Right lobe of liver (tissue), 6 donors: ENCODE data around the gene PRRT3. TPM values are rescaled to one million over a fixed set of nuclear protein-coding genes. Genes with fewer than 3 reads are reported as not detected.

Experiments used
- ATAC-seq, 4 donors: fragments of 200-7000 bp; cut with Tn5 transposase; one replicate each; pipeline ENCODE4 v1.9.1; 2020; ENCODE audit warnings: mild to moderate bottlenecking in 4 of 4, moderate library complexity in 4 of 4
- DNase-seq, 3 donors: peaks; one replicate each; pipeline ENCODE4 v3.0.0-alpha.2; 2020
- H3K27ac ChIP-seq, 3 donors: fragments of 200-600 bp; one replicate each; pipeline ENCODE4 v1.8.0; 2022
- H3K27me3 ChIP-seq, 2 donors: fragments of 200-600 bp; one replicate each; pipeline ENCODE4 v1.8.0; 2022
- H3K36me3 ChIP-seq, 4 donors: fragments of 200-600 bp; sonication (generic) in 1 of 4; one replicate each; pipeline versions ENCODE4 v1.5.1 to v1.8.0; 2017 to 2022; ENCODE audit warnings: control low read depth in 1 of 4
- H3K4me1 ChIP-seq, 4 donors: fragments of 200-600 bp; sonication (generic) in 1 of 4; one replicate each; pipeline versions ENCODE4 v1.5.1 to v1.8.0; 2017 to 2022; ENCODE audit warnings: control low read depth in 1 of 4
- H3K4me3 ChIP-seq, 3 donors: fragments of 200-600 bp; one replicate each; pipeline ENCODE4 v1.8.0; 2022
- H3K9me3 ChIP-seq, 4 donors: fragments of 200-600 bp; sonication (generic) in 1 of 4; one replicate each; pipeline versions ENCODE4 v1.5.1 to v1.8.0; 2017 to 2022; ENCODE audit warnings: control low read depth in 1 of 4
- CTCF ChIP-seq, 4 donors: fragments of 200-600 bp in 3 of 4; fragments of 450-650 bp in 1 of 4; IDR thresholded peaks; one replicate each; pipeline versions ENCODE4 v1.5.1 to v1.8.0; 2016 to 2022; ENCODE audit warnings: antibody characterized with exemption in 4 of 4, mild to moderate bottlenecking in 2 of 4
- POLR2A ChIP-seq: fragments of 450-650 bp; IDR thresholded peaks from one replicate; pipeline ENCODE4 v1.6.1; 2017; ENCODE audit warnings: antibody characterized with exemption, mild to moderate bottlenecking
- WGBS: methylation state at CpG from one replicate; pipeline ENCODE4 v1.1.6; 2018; ENCODE audit warnings: low coverage, low lambda C conversion rate; ENCODE audit not compliant: insufficient coverage; ENCODE audit errors: missing lambda C conversion rate; 5-methylcytosine and 5-hydroxymethylcytosine counted together
- intact Hi-C, 2 donors: fragments of 100-400 bp; cut with DNase I; formaldehyde crosslinking; loops; one replicate each; pipeline versions ENCODE4 v1.11.2 to v1.14.1; 2022
- total RNA-seq, 6 experiments: library from RNA; depleted of rRNA in 2 of 6; stranded (reverse); fragments of >200 nt in 2 of 6; fragmentation: NEBNext Ultra II Directional in 3 of 6; extraction: Animal tissue kit (Norgen Biotek cat#: 25700) in 3 of 6; gene quantifications; one replicate each; pipeline versions ENCODE4 v1.1.0 to v1.2.4, GENCODE V29; 2016 to 2023
- donor health status: DM: no; HTN: yes; CAD: no.
- donor health status: DM: no; HTN: no; CAD: no.
- donor health status: DM: no; HTN: no; CAD: no.
- donor health status: DM: no; HTN: yes; CAD: no.
- donor health status: DM: no; HTN: yes; CAD: no.

The PRRT3 gene
- total RNA-seq, 6 experiments from 2014 or later, result 0.19 to 0.92 (median 0.35) TPM

- H3K36me3 ChIP-seq, result peaks cover 6 to 69% (median 14%) of the 10 kb centered on the region in 4 donors
- no peaks in the 10 kb centered on the region for H3K4me1 ChIP-seq
- no peak overlapping the region for H3K4me3 ChIP-seq
- intact Hi-C loops, result no loop called here
- 100% methylated on average over 3 of the region's 4 CpGs for WGBS
- H3K9me3 ChIP-seq, result no peaks in the 10 kb centered on the region
- no peaks in the 10 kb centered on the region for H3K27me3 ChIP-seq
- H3K27ac ChIP-seq, result no peak overlapping the region
- DNase-seq (no peak), ATAC-seq (no peak)
- TF ChIP-seq CTCF (IDR thresholded peaks at IDR 0.05) (no peak), POLR2A (no peak)
These were observed 17.4 kb upstream of the PRRT3 start for GRCh38 chr3:9969632-9970019.

- Histone ChIP-seq H3K9me3 (no peaks in the 10 kb centered on the region), H3K36me3 (peaks cover 6 to 58% (median 12%) of the 10 kb centered on the region in 4 donors), H3K27me3 (no peaks in the 10 kb centered on the region), H3K4me3 (no peak overlapping the region), H3K4me1 (no peaks in the 10 kb centered on the region), H3K27ac (no peak overlapping the region)
- DNase-seq (no peak), ATAC-seq (no peak)
- intact Hi-C loops, result no loop called here
- TF ChIP-seq POLR2A, result no peak
- TF ChIP-seq CTCF (IDR thresholded peaks at IDR 0.05), result no peak
- 100% methylated on average over 2 of the region's 2 CpGs for WGBS
These were observed 14.6 kb upstream of the PRRT3 start for GRCh38 chr3:9966841-9967240.

GRCh38 chr3:9965200-9965875 lies 13.1 kb upstream of the PRRT3 start:
- WGBS, result 88% methylated on average over 6 of the region's 6 CpGs
- Histone ChIP-seq H3K9me3 (no peaks in the 10 kb centered on the region), H3K27me3 (no peaks in the 10 kb centered on the region), H3K27ac (no peak overlapping the region), H3K36me3 (peaks cover 6 to 50% (median 8%) of the 10 kb centered on the region in 4 donors), H3K4me1 (no peaks in the 10 kb centered on the region), H3K4me3 (no peak overlapping the region)
- TF ChIP-seq CTCF (IDR thresholded peaks at IDR 0.05) (no peak), POLR2A (no peak)
- intact Hi-C loops, result no loop called here
- DNase-seq (no peak), ATAC-seq (no peak)

GRCh38 chr3:9957214-9957613 lies 5.0 kb upstream of the PRRT3 start:
- H3K27me3 ChIP-seq, result no peaks in the 10 kb centered on the region
- intact Hi-C loops, result no loop called here
- H3K9me3 ChIP-seq, result no peaks in the 10 kb centered on the region
- no peak overlapping the region for H3K27ac ChIP-seq
- WGBS, result 41% methylated on average over 5 of the region's 5 CpGs
- peaks cover 0 to 5% (median 0%) of the 10 kb centered on the region in 4 donors for H3K36me3 ChIP-seq
- H3K4me1 ChIP-seq, result peaks cover 0 to 21% (median 4%) of the 10 kb centered on the region in 4 donors
- no peak for DNase-seq
- TF ChIP-seq CTCF (IDR thresholded peaks at IDR 0.05) (no peak), POLR2A (no peak)
- H3K4me3 ChIP-seq, result no peak overlapping the region
- ATAC-seq, result no peak
